ENCODE results near the gene PGRMC1. TPM values are rescaled to one million over a fixed set of nuclear protein-coding genes. Genes with fewer than 3 reads are reported as not detected.

The PGRMC1 gene
- total RNA-seq, 1 experiment from 2014 or later, result 253 TPM

DNA sequence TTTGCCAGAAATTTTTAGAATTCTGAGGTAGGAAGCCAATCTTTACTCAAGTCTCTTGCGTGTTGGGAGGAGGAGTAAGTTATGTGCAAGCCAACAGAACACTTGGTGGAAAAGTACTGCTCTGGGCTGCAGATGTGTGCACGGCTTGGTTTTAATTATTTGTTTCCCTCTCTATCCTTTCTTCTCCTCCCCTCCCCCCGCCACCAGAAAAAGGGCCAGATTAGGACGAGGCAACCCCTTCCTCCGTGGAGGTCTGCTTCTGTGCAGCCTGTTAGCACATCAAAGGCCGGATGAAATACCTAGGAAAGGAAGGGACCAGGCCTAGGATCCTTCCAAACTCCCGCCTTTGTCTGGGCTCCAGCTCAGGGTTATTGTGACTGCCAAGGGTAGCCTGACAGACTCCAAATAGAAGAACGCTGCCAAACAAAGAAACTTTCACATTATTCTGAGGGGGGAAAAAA, 1.0 kb upstream of the PGRMC1 start:
- no TSS peak for BruUV-seq (replicated peaks)
- no peak overlapping the region for H3K4me3 ChIP-seq (ENCODE audit: low read length)
- no peak overlapping the region; the same call in 1 of the 2 replicates for H2AFZ ChIP-seq (ENCODE audit: low read length)
- H3K9me3 ChIP-seq (ENCODE audit: low read length), result no peaks in the 10 kb centered on the region
- intact Hi-C loops (cut with micrococcal nuclease), result no loop called here
- POLR2A ChIA-PET (ENCODE audit: unreplicated experiment), result no interaction called here
- H3K27ac ChIP-seq (ENCODE audit: low read length), result no peak overlapping the region
- ATAC-seq (no peak), DNase-seq (no peak)
- H3K79me2 ChIP-seq (ENCODE audit: low read length), result peaks cover 39% of the 10 kb centered on the region
- no peak overlapping the region for H3K4me2 ChIP-seq (ENCODE audit: low read length)
- TF ChIP-seq EZH2phosphoT487 (IDR thresholded peaks at IDR 0.05; ENCODE audit: borderline replicate concordance, low read length), result no peak
- TF ChIP-seq, protein P1, sequence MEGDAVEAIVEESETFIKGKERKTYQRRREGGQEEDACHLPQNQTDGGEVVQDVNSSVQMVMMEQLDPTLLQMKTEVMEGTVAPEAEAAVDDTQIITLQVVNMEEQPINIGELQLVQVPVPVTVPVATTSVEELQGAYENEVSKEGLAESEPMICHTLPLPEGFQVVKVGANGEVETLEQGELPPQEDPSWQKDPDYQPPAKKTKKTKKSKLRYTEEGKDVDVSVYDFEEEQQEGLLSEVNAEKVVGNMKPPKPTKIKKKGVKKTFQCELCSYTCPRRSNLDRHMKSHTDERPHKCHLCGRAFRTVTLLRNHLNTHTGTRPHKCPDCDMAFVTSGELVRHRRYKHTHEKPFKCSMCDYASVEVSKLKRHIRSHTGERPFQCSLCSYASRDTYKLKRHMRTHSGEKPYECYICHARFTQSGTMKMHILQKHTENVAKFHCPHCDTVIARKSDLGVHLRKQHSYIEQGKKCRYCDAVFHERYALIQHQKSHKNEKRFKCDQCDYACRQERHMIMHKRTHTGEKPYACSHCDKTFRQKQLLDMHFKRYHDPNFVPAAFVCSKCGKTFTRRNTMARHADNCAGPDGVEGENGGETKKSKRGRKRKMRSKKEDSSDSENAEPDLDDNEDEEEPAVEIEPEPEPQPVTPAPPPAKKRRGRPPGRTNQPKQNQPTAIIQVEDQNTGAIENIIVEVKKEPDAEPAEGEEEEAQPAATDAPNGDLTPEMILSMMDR (conservative IDR thresholded peaks at IDR 0.05; ENCODE audit: low read depth, low read length), result no peak
- no peak for TF ChIP-seq EZH2 (IDR thresholded peaks at IDR 0.05; ENCODE audit: low read length, unreplicated experiment)
- H3K9ac ChIP-seq (ENCODE audit: low read length), result no peak overlapping the region
- H3K4me1 ChIP-seq (ENCODE audit: insufficient read depth, low read length), result peaks cover 19% of the 10 kb centered on the region
- H3F3A ChIP-seq (ENCODE audit: low read length, unreplicated experiment), result no peaks in the 10 kb centered on the region
- peaks cover 8% of the 10 kb centered on the region; the same call in 1 of the 2 replicates for H4K20me1 ChIP-seq (ENCODE audit: low read length)
- CTCF ChIA-PET, result no interaction called here
- no peaks in the 10 kb centered on the region for H3K27me3 ChIP-seq (ENCODE audit: low read length)
- H3K9me2 ChIP-seq (replicated peaks; ENCODE audit: low read length), result no peaks in the 10 kb centered on the region
- H3K36me3 ChIP-seq (ENCODE audit: low read depth, low read length), result peaks cover 3% of the 10 kb centered on the region; the same call in 1 of the 2 replicates

- BruUV-seq (replicated peaks), result TSS peak; percentile 29
- Histone ChIP-seq H3K9me2 (replicated peaks; ENCODE audit: low read length) (no peaks in the 10 kb centered on the region), H3K4me3 (ENCODE audit: low read length) (peak overlapping the region; percentile 99), H3K27me3 (ENCODE audit: low read length) (no peaks in the 10 kb centered on the region), H3K4me2 (ENCODE audit: low read length) (peak overlapping the region; percentile 96), H3K4me1 (ENCODE audit: insufficient read depth, low read length) (peaks cover 24% of the 10 kb centered on the region), H3K9ac (ENCODE audit: low read length) (peak overlapping the region; percentile 91), H2AFZ (ENCODE audit: low read length) (peak overlapping the region; percentile 99), H3K27ac (ENCODE audit: low read length) (peak overlapping the region; percentile 23; the same call in 1 of the 2 replicates), H3K36me3 (ENCODE audit: low read depth, low read length) (peaks cover 15% of the 10 kb centered on the region), H3K9me3 (ENCODE audit: low read length) (no peaks in the 10 kb centered on the region), H4K20me1 (ENCODE audit: low read length) (peaks cover 8% of the 10 kb centered on the region; the same call in 1 of the 2 replicates), H3K79me2 (ENCODE audit: low read length) (peaks cover 57% of the 10 kb centered on the region), H3F3A (ENCODE audit: low read length, unreplicated experiment) (no peaks in the 10 kb centered on the region)
- TF ChIP-seq EZH2 (IDR thresholded peaks at IDR 0.05; ENCODE audit: low read length, unreplicated experiment), result no peak
- TF ChIP-seq, protein P1 (conservative IDR thresholded peaks at IDR 0.05; ENCODE audit: low read depth, low read length), result no peak
- TF ChIP-seq EZH2phosphoT487 (IDR thresholded peaks at IDR 0.05; ENCODE audit: borderline replicate concordance, low read length), result no peak
- ChIA-PET POLR2A (ENCODE audit: unreplicated experiment) (no interaction called here), CTCF (no interaction called here)
- intact Hi-C loops (cut with micrococcal nuclease), result no loop called here
- peak; percentile 31 for ATAC-seq
- DNase-seq, result peak; percentile 48
These were observed 807 bp downstream of the PGRMC1 start for GRCh38 chrX:119236623-119237561.

Measured in PC-3 (cell line).